ENCODE results near the gene NANS. TPM values are rescaled to one million over a fixed set of nuclear protein-coding genes. Genes with fewer than 3 reads are reported as not detected.

NANS gene
- total RNA-seq, 1 donor from 2014 or later: 13.0 TPM

DNA sequence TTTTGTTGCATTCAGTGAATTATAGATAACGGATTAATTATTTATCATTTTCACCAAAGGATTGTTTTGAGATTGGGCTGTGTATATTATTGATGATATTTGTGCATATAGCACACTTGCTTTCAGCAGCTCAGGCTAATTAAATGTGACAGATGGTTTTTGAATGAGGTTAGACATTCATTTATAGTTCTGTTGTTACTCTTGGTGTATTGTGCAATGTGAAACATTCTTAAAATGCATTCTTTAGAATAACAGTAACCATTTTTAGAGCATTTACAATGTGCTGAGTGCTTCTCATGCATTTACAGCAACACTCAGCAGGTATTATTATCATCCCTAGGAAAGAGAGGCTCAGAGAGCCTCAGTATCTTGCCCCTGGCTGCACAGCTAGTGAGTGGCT, 23.8 kb downstream of the NANS start:
- TF ChIP-seq, protein P1, sequence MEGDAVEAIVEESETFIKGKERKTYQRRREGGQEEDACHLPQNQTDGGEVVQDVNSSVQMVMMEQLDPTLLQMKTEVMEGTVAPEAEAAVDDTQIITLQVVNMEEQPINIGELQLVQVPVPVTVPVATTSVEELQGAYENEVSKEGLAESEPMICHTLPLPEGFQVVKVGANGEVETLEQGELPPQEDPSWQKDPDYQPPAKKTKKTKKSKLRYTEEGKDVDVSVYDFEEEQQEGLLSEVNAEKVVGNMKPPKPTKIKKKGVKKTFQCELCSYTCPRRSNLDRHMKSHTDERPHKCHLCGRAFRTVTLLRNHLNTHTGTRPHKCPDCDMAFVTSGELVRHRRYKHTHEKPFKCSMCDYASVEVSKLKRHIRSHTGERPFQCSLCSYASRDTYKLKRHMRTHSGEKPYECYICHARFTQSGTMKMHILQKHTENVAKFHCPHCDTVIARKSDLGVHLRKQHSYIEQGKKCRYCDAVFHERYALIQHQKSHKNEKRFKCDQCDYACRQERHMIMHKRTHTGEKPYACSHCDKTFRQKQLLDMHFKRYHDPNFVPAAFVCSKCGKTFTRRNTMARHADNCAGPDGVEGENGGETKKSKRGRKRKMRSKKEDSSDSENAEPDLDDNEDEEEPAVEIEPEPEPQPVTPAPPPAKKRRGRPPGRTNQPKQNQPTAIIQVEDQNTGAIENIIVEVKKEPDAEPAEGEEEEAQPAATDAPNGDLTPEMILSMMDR (IDR thresholded peaks at IDR 0.05): no peak
- TF ChIP-seq EZH2phosphoT487 (IDR thresholded peaks at IDR 0.05) (no peak), EZH2 (IDR thresholded peaks at IDR 0.05) (no peak)
- H3K9me3 ChIP-seq (ENCODE audit: low read depth): no peaks in the 10 kb centered on the region
- H3K27ac Mint-ChIP-seq: no peak overlapping the region
- no peak overlapping the region for H3K4me3 ChIP-seq
- no peaks in the 10 kb centered on the region for H3K9me3 Mint-ChIP-seq
- H3K79me2 ChIP-seq (ENCODE audit: low read depth): no peaks in the 10 kb centered on the region
- H3K36me3 ChIP-seq: no peaks in the 10 kb centered on the region
- no peak overlapping the region for H3K4me3 Mint-ChIP-seq
- H3K4me2 ChIP-seq: no peak overlapping the region
- H3K36me3 Mint-ChIP-seq: peaks cover 14% of the 10 kb centered on the region
- no peak overlapping the region for H2AFZ ChIP-seq (replicated peaks)
- peaks cover 3% of the 10 kb centered on the region for H3F3A ChIP-seq (ENCODE audit: low read depth)
- H3K27ac ChIP-seq: no peak overlapping the region
- no peaks in the 10 kb centered on the region for H4K20me1 ChIP-seq (ENCODE audit: low read depth)
- peaks cover 2% of the 10 kb centered on the region for H3K27me3 Mint-ChIP-seq (ENCODE audit: insufficient read depth, low read depth)
- H3K9ac ChIP-seq: no peak overlapping the region
- no peak for DNase-seq (ENCODE audit: low spot score)
- H3K4me1 ChIP-seq: peaks cover 2% of the 10 kb centered on the region
- peaks cover 13% of the 10 kb centered on the region for H3K4me1 Mint-ChIP-seq
- no peaks in the 10 kb centered on the region for H3K27me3 ChIP-seq

DNA sequence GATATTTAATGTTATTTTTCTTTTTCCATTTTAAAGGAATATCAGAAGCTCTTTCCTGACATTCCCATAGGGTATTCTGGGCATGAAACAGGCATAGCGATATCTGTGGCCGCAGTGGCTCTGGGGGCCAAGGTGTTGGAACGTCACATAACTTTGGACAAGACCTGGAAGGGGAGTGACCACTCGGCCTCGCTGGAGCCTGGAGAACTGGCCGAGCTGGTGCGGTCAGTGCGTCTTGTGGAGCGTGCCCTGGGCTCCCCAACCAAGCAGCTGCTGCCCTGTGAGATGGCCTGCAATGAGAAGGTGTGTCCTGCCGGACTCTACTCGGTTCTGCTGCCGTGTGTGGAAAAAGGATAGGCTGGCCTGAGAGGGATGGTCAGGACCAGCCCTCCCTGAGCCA, 24.2 kb downstream of the NANS start:
- H2AFZ ChIP-seq (replicated peaks): no peak overlapping the region
- no peak for DNase-seq (ENCODE audit: low spot score)
- no peaks in the 10 kb centered on the region for H3K9me3 ChIP-seq (ENCODE audit: low read depth)
- H4K20me1 ChIP-seq (ENCODE audit: low read depth): no peaks in the 10 kb centered on the region
- H3K9ac ChIP-seq: no peak overlapping the region
- H3K27ac Mint-ChIP-seq: no peak overlapping the region
- H3K4me2 ChIP-seq: no peak overlapping the region
- no peak overlapping the region for H3K4me3 ChIP-seq
- H3K27me3 ChIP-seq: no peaks in the 10 kb centered on the region
- no peaks in the 10 kb centered on the region for H3K79me2 ChIP-seq (ENCODE audit: low read depth)
- H3K36me3 Mint-ChIP-seq: peaks cover 14% of the 10 kb centered on the region
- peaks cover 2% of the 10 kb centered on the region for H3K27me3 Mint-ChIP-seq (ENCODE audit: insufficient read depth, low read depth)
- peaks cover 13% of the 10 kb centered on the region for H3K4me1 Mint-ChIP-seq
- peaks cover 8% of the 10 kb centered on the region for H3F3A ChIP-seq (ENCODE audit: low read depth)
- TF ChIP-seq EZH2 (IDR thresholded peaks at IDR 0.05) (no peak), EZH2phosphoT487 (IDR thresholded peaks at IDR 0.05) (no peak)
- TF ChIP-seq, protein P1 (IDR thresholded peaks at IDR 0.05): no peak
- H3K4me3 Mint-ChIP-seq: no peak overlapping the region
- H3K9me3 Mint-ChIP-seq: no peaks in the 10 kb centered on the region
- no peak overlapping the region for H3K27ac ChIP-seq
- H3K4me1 ChIP-seq: peaks cover 6% of the 10 kb centered on the region
- H3K36me3 ChIP-seq: no peaks in the 10 kb centered on the region

GRCh38 chr9:98081477-98082219, 25.1 kb downstream of the NANS start:
- Histone ChIP-seq H3K4me2 (no peak overlapping the region), H3K4me1 (peaks cover 14% of the 10 kb centered on the region), H3K9ac (no peak overlapping the region), H3K4me3 (no peak overlapping the region), H4K20me1 (ENCODE audit: low read depth) (no peaks in the 10 kb centered on the region), H3K9me3 (ENCODE audit: low read depth) (no peaks in the 10 kb centered on the region), H3K27ac (no peak overlapping the region), H2AFZ (replicated peaks) (no peak overlapping the region), H3K79me2 (ENCODE audit: low read depth) (no peaks in the 10 kb centered on the region), H3F3A (ENCODE audit: low read depth) (peaks cover 14% of the 10 kb centered on the region), H3K36me3 (no peaks in the 10 kb centered on the region), H3K27me3 (no peaks in the 10 kb centered on the region)
- Mint-ChIP-seq H3K36me3 (peaks cover 14% of the 10 kb centered on the region), H3K27me3 (ENCODE audit: insufficient read depth, low read depth) (peaks cover 6% of the 10 kb centered on the region), H3K9me3 (no peaks in the 10 kb centered on the region), H3K4me3 (no peak overlapping the region), H3K4me1 (peaks cover 21% of the 10 kb centered on the region), H3K27ac (no peak overlapping the region)
- no peak for DNase-seq (ENCODE audit: low spot score)
- TF ChIP-seq EZH2phosphoT487 (IDR thresholded peaks at IDR 0.05): no peak
- TF ChIP-seq, protein P1 (IDR thresholded peaks at IDR 0.05): no peak
- TF ChIP-seq EZH2 (IDR thresholded peaks at IDR 0.05): no peak

All from neural progenitor cell (in vitro differentiated cells).